ENCODE measurements around the gene TRPM1. TPM values are rescaled to one million over a fixed set of nuclear protein-coding genes. Genes with fewer than 3 reads are reported as not detected.

TRPM1 gene
- total RNA-seq, 2 donors from 2014 or later = 5.5 TPM; not detected in 1

- TF ChIP-seq CTCF (IDR thresholded peaks at IDR 0.05) (no peak), POLR2A (IDR thresholded peaks at IDR 0.05) (no peak), POLR2AphosphoS5 (IDR thresholded peaks at IDR 0.05) (no peak)
- WGBS = 62% methylated on average over 11 of the region's 11 CpGs
- Histone ChIP-seq H3K9me3 (no peaks in the 10 kb centered on the region), H3K36me3 (no peaks in the 10 kb centered on the region), H3K4me1 (replicated peaks) (peaks cover 13% of the 10 kb centered on the region), H3K27me3 (replicated peaks; ENCODE audit: insufficient read depth) (no peaks in the 10 kb centered on the region), H3K4me3 (no peak overlapping the region), H3K27ac (no peak overlapping the region)
- intact Hi-C loops (cut with DNase I) = no loop called here
- no peak for DNase-seq (ENCODE audit: low spot score)
Measured at GRCh38 chr15:31081056-31081455, 20.5 kb downstream of the TRPM1 start.

GRCh38 chr15:31080591-31081014, 20.9 kb downstream of the TRPM1 start:
- Histone ChIP-seq H3K4me1 (replicated peaks) (peaks cover 13% of the 10 kb centered on the region), H3K4me3 (no peak overlapping the region), H3K36me3 (no peaks in the 10 kb centered on the region), H3K9me3 (no peaks in the 10 kb centered on the region), H3K27ac (no peak overlapping the region), H3K27me3 (replicated peaks; ENCODE audit: insufficient read depth) (no peaks in the 10 kb centered on the region)
- 31% methylated on average over 22 of the region's 26 CpGs for WGBS
- intact Hi-C loops (cut with DNase I) = no loop called here
- TF ChIP-seq POLR2A (IDR thresholded peaks at IDR 0.05) (no peak), POLR2AphosphoS5 (IDR thresholded peaks at IDR 0.05) (no peak)
- no peak for DNase-seq (ENCODE audit: low spot score)

- intact Hi-C loops (cut with DNase I) = no loop called here
- no peaks in the 10 kb centered on the region for H3K27me3 ChIP-seq (replicated peaks; ENCODE audit: insufficient read depth)
- no peak overlapping the region for H3K27ac ChIP-seq
- H3K36me3 ChIP-seq = no peaks in the 10 kb centered on the region
- no peaks in the 10 kb centered on the region for H3K9me3 ChIP-seq
- TF ChIP-seq POLR2A (IDR thresholded peaks at IDR 0.05) = no peak
- no peak for TF ChIP-seq POLR2AphosphoS5 (IDR thresholded peaks at IDR 0.05)
- peaks cover 13% of the 10 kb centered on the region for H3K4me1 ChIP-seq (replicated peaks)
- DNase-seq (ENCODE audit: low spot score) = no peak
- no peak overlapping the region for H3K4me3 ChIP-seq
- WGBS = 95% methylated on average over 2 of the region's 2 CpGs
Measured at GRCh38 chr15:31079519-31079918, 22.0 kb downstream of the TRPM1 start.

- no peak for DNase-seq (ENCODE audit: low spot score)
- H3K4me1 ChIP-seq (replicated peaks) = peaks cover 8% of the 10 kb centered on the region
- 74% methylated on average over 8 of the region's 8 CpGs for WGBS
- H3K27ac ChIP-seq = no peak overlapping the region
- H3K27me3 ChIP-seq (replicated peaks; ENCODE audit: insufficient read depth) = no peaks in the 10 kb centered on the region
- no peak for TF ChIP-seq CTCF (IDR thresholded peaks at IDR 0.05)
- no peak for TF ChIP-seq POLR2A (IDR thresholded peaks at IDR 0.05)
- TF ChIP-seq POLR2AphosphoS5 (IDR thresholded peaks at IDR 0.05) = no peak
- no peaks in the 10 kb centered on the region for H3K9me3 ChIP-seq
- H3K4me3 ChIP-seq = no peak overlapping the region
- H3K36me3 ChIP-seq = no peaks in the 10 kb centered on the region
- intact Hi-C loops (cut with DNase I) = no loop called here
Measured at GRCh38 chr15:31078471-31078870, 23.1 kb downstream of the TRPM1 start.

- no peak for DNase-seq (ENCODE audit: low spot score)
- Histone ChIP-seq H3K9me3 (no peaks in the 10 kb centered on the region), H3K27me3 (replicated peaks; ENCODE audit: insufficient read depth) (no peaks in the 10 kb centered on the region), H3K4me3 (no peak overlapping the region), H3K27ac (no peak overlapping the region), H3K36me3 (no peaks in the 10 kb centered on the region), H3K4me1 (replicated peaks) (peaks cover 4% of the 10 kb centered on the region)
- 85% methylated on average over 7 of the region's 7 CpGs for WGBS
- TF ChIP-seq POLR2AphosphoS5 (IDR thresholded peaks at IDR 0.05) (no peak), POLR2A (IDR thresholded peaks at IDR 0.05) (no peak), CTCF (IDR thresholded peaks at IDR 0.05) (no peak)
- intact Hi-C loops (cut with DNase I) = no loop called here
Measured at GRCh38 chr15:31077941-31078340, 23.6 kb downstream of the TRPM1 start.

GRCh38 chr15:31077181-31077580, 24.3 kb downstream of the TRPM1 start:
- Histone ChIP-seq H3K9me3 (no peaks in the 10 kb centered on the region), H3K4me3 (no peak overlapping the region), H3K36me3 (no peaks in the 10 kb centered on the region), H3K4me1 (replicated peaks) (peaks cover 4% of the 10 kb centered on the region), H3K27me3 (replicated peaks; ENCODE audit: insufficient read depth) (no peaks in the 10 kb centered on the region), H3K27ac (no peak overlapping the region)
- intact Hi-C loops (cut with DNase I) = no loop called here
- no peak for DNase-seq (ENCODE audit: low spot score)
- TF ChIP-seq POLR2A (IDR thresholded peaks at IDR 0.05) (no peak), POLR2AphosphoS5 (IDR thresholded peaks at IDR 0.05) (no peak), CTCF (IDR thresholded peaks at IDR 0.05) (no peak)
- WGBS = 32% methylated on average over 4 of the region's 4 CpGs
